ENCODE measurements around the gene KREMEN1.

DNA sequence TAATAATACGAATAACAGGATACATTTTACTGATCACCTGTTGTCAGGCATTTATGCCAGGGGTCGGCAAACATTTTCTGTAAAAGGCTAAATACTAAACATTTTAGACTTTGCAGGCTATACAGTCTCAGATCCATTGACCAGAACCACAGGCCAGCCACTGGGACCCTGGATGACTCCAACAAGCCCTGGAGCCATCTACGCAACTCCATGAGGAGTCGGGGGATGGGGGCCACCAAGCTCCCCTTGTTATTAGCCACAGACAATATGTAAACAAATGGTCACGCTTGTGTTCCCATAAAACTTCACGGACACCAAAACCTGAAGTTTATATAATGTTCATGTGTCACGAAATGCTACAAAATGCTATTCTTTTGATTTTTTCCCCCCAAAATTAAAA, 78.5 kb downstream of the KREMEN1 start:
- TF ChIP-seq ZNF416 (CRISPR knock-in tag; IDR thresholded peaks at IDR 0.05) (no peak), CTCF (IDR thresholded peaks at IDR 0.05) (no peak), SMAD3 (CRISPR knock-in tag; IDR thresholded peaks at IDR 0.05; ENCODE audit: borderline replicate concordance) (no peak), TEAD1 (CRISPR knock-in tag; IDR thresholded peaks at IDR 0.05) (no peak), FOXP1 (CRISPR knock-in tag; IDR thresholded peaks at IDR 0.05; ENCODE audit: borderline replicate concordance) (no peak), TCF7 (CRISPR knock-in tag; IDR thresholded peaks at IDR 0.05; ENCODE audit: low read depth) (no peak), RORB (CRISPR knock-in tag; IDR thresholded peaks at IDR 0.05) (no peak), ATF3 (CRISPR knock-in tag; conservative IDR thresholded peaks at IDR 0.05) (no peak), ZNF423 (CRISPR knock-in tag; IDR thresholded peaks at IDR 0.05) (no peak), GTF2I (CRISPR knock-in tag; conservative IDR thresholded peaks at IDR 0.05) (no peak), ZNF263 (CRISPR knock-in tag; IDR thresholded peaks at IDR 0.05; ENCODE audit: low read depth) (no peak), MAX (CRISPR knock-in tag; IDR thresholded peaks at IDR 0.05) (no peak), ZNF138 (CRISPR knock-in tag; conservative IDR thresholded peaks at IDR 0.05) (no peak)
- TF ChIP-seq, protein P1, sequence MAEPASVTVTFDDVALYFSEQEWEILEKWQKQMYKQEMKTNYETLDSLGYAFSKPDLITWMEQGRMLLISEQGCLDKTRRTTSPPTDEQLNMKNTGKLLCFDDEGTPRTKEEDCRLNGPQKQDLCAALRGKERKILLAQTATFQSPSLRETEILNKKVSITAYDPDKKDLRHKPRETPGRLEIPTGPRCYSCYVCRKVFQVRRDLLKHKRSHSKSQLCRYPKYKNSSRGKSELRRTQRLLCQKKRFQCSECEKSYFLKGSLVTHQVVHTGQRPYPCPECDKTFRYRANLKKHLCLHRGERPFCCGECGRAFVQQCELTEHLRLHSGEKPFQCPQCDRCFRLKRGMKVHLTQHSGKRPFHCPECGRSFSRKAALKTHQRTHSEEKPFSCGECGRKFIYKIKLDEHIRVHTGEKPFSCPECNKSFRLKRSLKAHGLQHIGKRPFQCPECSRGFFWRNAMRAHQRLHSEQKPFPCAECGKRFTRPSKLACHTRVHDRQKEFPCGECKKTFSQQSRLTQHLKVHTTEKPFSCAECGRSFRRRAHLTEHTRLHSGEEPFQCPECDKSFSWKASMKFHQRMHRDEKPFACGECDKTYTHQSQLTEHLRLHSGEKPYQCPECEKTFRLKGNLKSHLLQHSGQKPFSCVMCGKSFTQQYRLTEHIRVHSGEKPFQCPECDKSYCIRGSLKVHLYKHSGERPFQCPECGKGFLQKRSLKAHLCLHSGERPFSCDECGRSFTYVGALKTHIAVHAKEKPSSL (CRISPR knock-in tag; conservative IDR thresholded peaks at IDR 0.05): no peak

Data from WTC11 (cell line).